T-cell (primary cell): ENCODE results near the gene AK5. TPM values are rescaled to one million over a fixed set of nuclear protein-coding genes. Genes with fewer than 3 reads are reported as not detected.

Experiments
- ATAC-seq, 4 experiments: fragments of 200-7000 bp in 3 of 4; fragments of 150-1000 bp in 1 of 4; cut with Tn5 transposase; replicated peaks in 1 of 4; 1 replicate in 3 of 4; 2 replicates in 1 of 4; pipeline ENCODE4 v1.10.0; 2021; ENCODE audit warnings: moderate library complexity in 3 of 4, mild to moderate bottlenecking in 2 of 4, moderate number of reproducible peaks in 1 of 4
- CTCF ChIA-PET, 2 donors: fragments of 300-600 bp; sonication (Branson Sonifier 250); formaldehyde crosslinking; loops; one replicate each; lab custom pipeline; 2022; ENCODE audit warnings: antibody characterized with exemption in 2 of 2; lab: Charles Lee
- POLR2A ChIA-PET, 2 donors: fragments of 300-600 bp; sonication (Branson Sonifier 250); formaldehyde crosslinking; loops; one replicate each; lab custom pipeline; 2022; ENCODE audit warnings: antibody characterized with exemption in 2 of 2; lab: Charles Lee
- DNase-seq, 35 experiments: peaks; one replicate each; pipeline versions ENCODE4 v3.0.0 to v3.0.0-alpha.2; 2013 to 2023
- H3K27ac ChIP-seq: one replicate; pipeline ENCODE4 v1.5.1; 2013; ENCODE audit warnings: low read length
- H3K27me3 ChIP-seq, 2 experiments: replicated peaks in 1 of 2; 1 replicate in 1 of 2; 2 replicates in 1 of 2; pipeline versions ENCODE4 v1.6.1 to v1.7.0; 2013; ENCODE audit warnings: low read length in 1 of 2, mixed read lengths in 1 of 2; ENCODE audit not compliant: control insufficient read depth in 2 of 2, insufficient read depth in 2 of 2; ENCODE audit errors: extremely low read depth in 1 of 2
- H3K36me3 ChIP-seq, 2 donors: 1 replicate in 1 of 2; 2 replicates in 1 of 2; pipeline versions ENCODE4 v1.6.1 to v1.7.0; 2013; ENCODE audit warnings: low read length in 1 of 2; ENCODE audit not compliant: control insufficient read depth in 2 of 2, insufficient read depth in 1 of 2; ENCODE audit errors: extremely low read depth in 1 of 2
- H3K4me1 ChIP-seq, 2 experiments: 1 replicate in 1 of 2; 2 replicates in 1 of 2; pipeline versions ENCODE4 v1.6.1 to v1.7.0; 2013; ENCODE audit warnings: low read length in 2 of 2, mixed read lengths in 1 of 2; ENCODE audit not compliant: insufficient read depth in 2 of 2, control insufficient read depth in 1 of 2; ENCODE audit errors: extremely low read depth in 1 of 2
- H3K4me3 ChIP-seq, 2 donors: 1 replicate in 1 of 2; 2 replicates in 1 of 2; pipeline versions ENCODE4 v1.5.1 to v1.7.0; 2013; ENCODE audit warnings: mild to moderate bottlenecking in 2 of 2, low read length in 1 of 2, moderate library complexity in 1 of 2; ENCODE audit not compliant: control insufficient read depth in 1 of 2; ENCODE audit errors: extremely low read depth in 1 of 2
- H3K9me3 ChIP-seq: 2 replicates; pipeline ENCODE4 v1.7.0; 2013
- H3K27ac Mint-ChIP-seq, 2 donors: one replicate each; pipeline ENCODE4 v1.8.0; 2020 to 2021; ENCODE audit warnings: mild to moderate bottlenecking in 2 of 2, mixed read lengths in 2 of 2
- H3K27me3 Mint-ChIP-seq, 2 donors: one replicate each; pipeline ENCODE4 v1.8.0; 2021 to 2022; ENCODE audit warnings: mixed read lengths in 2 of 2
- H3K36me3 Mint-ChIP-seq: one replicate; pipeline ENCODE4 v1.8.0; 2021; ENCODE audit warnings: mixed read lengths
- H3K4me1 Mint-ChIP-seq, 3 donors: one replicate each; pipeline ENCODE4 v1.8.0; 2020 to 2022; ENCODE audit warnings: mixed read lengths in 3 of 3, mild to moderate bottlenecking in 1 of 3
- H3K4me3 Mint-ChIP-seq, 3 donors: one replicate each; pipeline ENCODE4 v1.8.0; 2020 to 2022; ENCODE audit warnings: mild to moderate bottlenecking in 3 of 3, mixed read lengths in 3 of 3, moderate library complexity in 3 of 3
- H3K9me3 Mint-ChIP-seq, 3 donors: one replicate each; pipeline ENCODE4 v1.8.0; 2020 to 2022; ENCODE audit warnings: mixed read lengths in 3 of 3
- WGBS: methylation state at CpG from one replicate; pipeline ENCODE4 v1.1.5; 2013; ENCODE audit warnings: missing lambda C conversion rate; ENCODE audit not compliant: insufficient coverage; 5-methylcytosine and 5-hydroxymethylcytosine counted together
- total RNA-seq, 35 experiments: library from RNA in 6 of 35; stranded (reverse) in 6 of 35; fragments of 120-200 nt in 1 of 35; gene quantifications; one replicate each; pipeline versions ENCODE4 v1.2.1 to v1.2.4 and lab custom pipeline; 2013 to 2026

Gene AK5, protein sequence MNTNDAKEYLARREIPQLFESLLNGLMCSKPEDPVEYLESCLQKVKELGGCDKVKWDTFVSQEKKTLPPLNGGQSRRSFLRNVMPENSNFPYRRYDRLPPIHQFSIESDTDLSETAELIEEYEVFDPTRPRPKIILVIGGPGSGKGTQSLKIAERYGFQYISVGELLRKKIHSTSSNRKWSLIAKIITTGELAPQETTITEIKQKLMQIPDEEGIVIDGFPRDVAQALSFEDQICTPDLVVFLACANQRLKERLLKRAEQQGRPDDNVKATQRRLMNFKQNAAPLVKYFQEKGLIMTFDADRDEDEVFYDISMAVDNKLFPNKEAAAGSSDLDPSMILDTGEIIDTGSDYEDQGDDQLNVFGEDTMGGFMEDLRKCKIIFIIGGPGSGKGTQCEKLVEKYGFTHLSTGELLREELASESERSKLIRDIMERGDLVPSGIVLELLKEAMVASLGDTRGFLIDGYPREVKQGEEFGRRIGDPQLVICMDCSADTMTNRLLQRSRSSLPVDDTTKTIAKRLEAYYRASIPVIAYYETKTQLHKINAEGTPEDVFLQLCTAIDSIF
- total RNA-seq (10 to 100 TPM; 13.9 to 29.2 (median 26.3) TPM), total RNA-seq (lab: John Stamatoyannopoulos, UW) (1.8 to 74.3 (median 15.4) reads per million in 29 experiments)
- 28.2 TPM for total RNA-seq (2013)

GRCh38 chr1:77281491-77282186 is at the start of gene AK5:
TSS of gene AK5 (plus strand) at chr1:77282019. CDS start at chr1:77282314, 295 bp downstream.
- H3K27me3 ChIP-seq, result peaks cover 10 to 14% of the 10 kb centered on the region in 2 experiments
- ChIA-PET CTCF (interaction anchor here in 1 of 2 donors (1.1 kb wide), 1 partner anchor 32 kb away, joined by 4 read pairs; no protein-coding TSS in a partner anchor), POLR2A (interaction anchor here (0.5 to 1.1 kb wide), 3 partner anchors 251 to 694 kb away, joined by 3 read pairs; no protein-coding TSS in a partner anchor)
- peak within 1 kb of the TSS; percentile 80 to 89 (median 81) for H3K4me3 Mint-ChIP-seq
- WGBS, result 4% methylated on average over 69 of the region's 71 CpGs
- peaks cover 29 to 36% of the 10 kb centered on the region in 2 experiments for H3K4me1 ChIP-seq
- H3K4me3 ChIP-seq, result peak within 1 kb of the TSS; percentile 56 to 94
- no peaks in the 10 kb centered on the region for H3K36me3 ChIP-seq
- no peaks in the 10 kb centered on the region for H3K9me3 Mint-ChIP-seq
- H3K36me3 Mint-ChIP-seq, result peaks cover 3% of the 10 kb centered on the region
- ATAC-seq, result peak; percentile 74 to 80 (median 77)
- peak in 29 of 35 experiments; percentile 3 to 59 (median 26) for DNase-seq
- peak within 1 kb of the TSS; percentile 15 for H3K27ac ChIP-seq
- H3K9me3 ChIP-seq, result no peaks in the 10 kb centered on the region
- H3K4me1 Mint-ChIP-seq, result peaks cover 45 to 59% (median 52%) of the 10 kb centered on the region in 3 donors
- peaks cover 0 to 12% of the 10 kb centered on the region in 2 donors for H3K27me3 Mint-ChIP-seq
- peak within 1 kb of the TSS; percentile 47 to 77 for H3K27ac Mint-ChIP-seq

- DNase-seq (no peak), ATAC-seq (no peak)
- Mint-ChIP-seq H3K4me3 (no peak overlapping the region), H3K27me3 (peaks cover 0 to 6% of the 10 kb centered on the region in 2 donors), H3K4me1 (no peaks in the 10 kb centered on the region), H3K27ac (no peak overlapping the region), H3K36me3 (peaks cover 4% of the 10 kb centered on the region), H3K9me3 (peaks cover 5 to 13% (median 5%) of the 10 kb centered on the region in 3 donors)
- no peak overlapping the region for H3K4me3 ChIP-seq
- WGBS, result no CpG with 5 or more reads among the region's 1 CpG
- no peak overlapping the region for H3K27ac ChIP-seq
- H3K9me3 ChIP-seq, result peaks cover 4% of the 10 kb centered on the region
- H3K27me3 ChIP-seq, result no peaks in the 10 kb centered on the region
- POLR2A ChIA-PET, result interaction anchor here in 1 of 2 donors (0.6 kb wide), 1 partner anchor 1397 kb away, joined by 4 read pairs; no protein-coding TSS in a partner anchor
- no peaks in the 10 kb centered on the region for H3K4me1 ChIP-seq
- H3K36me3 ChIP-seq, result no peaks in the 10 kb centered on the region
- CTCF ChIA-PET, result no interaction called here
Measured at GRCh38 chr1:77232829-77233228, 49.0 kb upstream of the AK5 start.

DNA sequence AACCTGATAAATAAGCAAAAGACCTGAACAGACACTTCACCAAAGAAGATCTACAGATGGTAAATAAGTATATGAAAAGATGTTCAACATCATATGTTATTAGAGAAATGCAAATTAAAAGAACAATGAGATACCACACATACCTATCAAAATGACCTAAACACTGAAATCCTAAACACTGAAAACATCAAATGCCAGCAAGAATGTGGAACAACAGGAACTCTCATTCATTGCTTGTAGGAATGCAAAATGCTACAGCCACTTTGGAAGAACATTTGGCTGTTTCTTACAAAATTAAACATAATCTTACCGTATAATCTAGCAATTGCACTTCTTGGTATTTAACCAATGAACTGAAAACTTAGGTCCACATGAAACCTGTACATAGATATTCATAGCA is 47.7 kb upstream of the AK5 start:
- H3K4me3 ChIP-seq, result no peak overlapping the region
- Mint-ChIP-seq H3K9me3 (peaks cover 5 to 13% (median 5%) of the 10 kb centered on the region in 3 donors), H3K4me1 (peaks cover 0 to 7% (median 0%) of the 10 kb centered on the region in 3 donors), H3K36me3 (peaks cover 4% of the 10 kb centered on the region), H3K4me3 (no peak overlapping the region), H3K27me3 (peaks cover 0 to 11% of the 10 kb centered on the region in 2 donors), H3K27ac (no peak overlapping the region)
- no peaks in the 10 kb centered on the region for H3K36me3 ChIP-seq
- DNase-seq (no peak), ATAC-seq (no peak)
- CTCF ChIA-PET, result no interaction called here
- peaks cover 4% of the 10 kb centered on the region for H3K9me3 ChIP-seq
- no peak overlapping the region for H3K27ac ChIP-seq
- POLR2A ChIA-PET, result no interaction called here
- H3K4me1 ChIP-seq, result no peaks in the 10 kb centered on the region
- no peaks in the 10 kb centered on the region for H3K27me3 ChIP-seq
- WGBS, result no CpG with 5 or more reads among the region's 1 CpG

GRCh38 chr1:77234943-77235342 is 46.9 kb upstream of the AK5 start:
- peaks cover 0 to 7% (median 0%) of the 10 kb centered on the region in 3 donors for H3K4me1 Mint-ChIP-seq
- Histone ChIP-seq H3K27ac (no peak overlapping the region), H3K9me3 (peaks cover 4% of the 10 kb centered on the region), H3K36me3 (no peaks in the 10 kb centered on the region), H3K4me3 (no peak overlapping the region), H3K4me1 (peaks cover 0 to under 1% of the 10 kb centered on the region in 2 experiments), H3K27me3 (no peaks in the 10 kb centered on the region)
- no peak for DNase-seq
- H3K4me3 Mint-ChIP-seq, result no peak overlapping the region
- ChIA-PET CTCF (no interaction called here), POLR2A (no interaction called here)
- ATAC-seq, result no peak
- peaks cover 0 to 11% of the 10 kb centered on the region in 2 donors for H3K27me3 Mint-ChIP-seq
- H3K27ac Mint-ChIP-seq, result no peak overlapping the region
- H3K36me3 Mint-ChIP-seq, result peaks cover 4% of the 10 kb centered on the region
- H3K9me3 Mint-ChIP-seq, result peaks cover 5 to 13% (median 5%) of the 10 kb centered on the region in 3 donors
- no CpG with 5 or more reads among the region's 1 CpG for WGBS

GRCh38 chr1:77238462-77238861 is 43.4 kb upstream of the AK5 start:
- peaks cover 0 to 14% of the 10 kb centered on the region in 2 donors for H3K27me3 Mint-ChIP-seq
- H3K4me3 ChIP-seq, result no peak overlapping the region
- no peak overlapping the region for H3K27ac ChIP-seq
- CTCF ChIA-PET, result no interaction called here
- ATAC-seq (no peak), DNase-seq (no peak)
- H3K4me1 ChIP-seq, result peaks cover 0 to 2% of the 10 kb centered on the region in 2 experiments
- H3K36me3 ChIP-seq, result no peaks in the 10 kb centered on the region
- peaks cover 0 to 7% (median 0%) of the 10 kb centered on the region in 3 donors for H3K4me1 Mint-ChIP-seq
- H3K27ac Mint-ChIP-seq, result no peak overlapping the region
- POLR2A ChIA-PET, result interaction anchor here in 1 of 2 donors (0.9 kb wide), 1 partner anchor 9 kb away, joined by 3 read pairs; no protein-coding TSS in a partner anchor
- H3K9me3 Mint-ChIP-seq, result peaks cover 5 to 10% (median 5%) of the 10 kb centered on the region in 3 donors
- WGBS, result no CpG with 5 or more reads among the region's 1 CpG
- H3K27me3 ChIP-seq, result no peaks in the 10 kb centered on the region
- no peaks in the 10 kb centered on the region for H3K9me3 ChIP-seq
- H3K36me3 Mint-ChIP-seq, result no peaks in the 10 kb centered on the region
- H3K4me3 Mint-ChIP-seq, result no peak overlapping the region

- Histone ChIP-seq H3K27me3 (no peaks in the 10 kb centered on the region), H3K36me3 (no peaks in the 10 kb centered on the region), H3K4me3 (no peak overlapping the region), H3K27ac (no peak overlapping the region), H3K9me3 (no peaks in the 10 kb centered on the region), H3K4me1 (peaks cover 0 to 2% of the 10 kb centered on the region in 2 experiments)
- ChIA-PET CTCF (interaction anchor here in 1 of 2 donors (0.6 kb wide), 1 partner anchor 645 kb away, joined by 5 read pairs; no protein-coding TSS in a partner anchor), POLR2A (no interaction called here)
- Mint-ChIP-seq H3K27ac (no peak overlapping the region), H3K9me3 (peaks cover 3 to 7% (median 5%) of the 10 kb centered on the region in 3 donors), H3K4me3 (no peak overlapping the region), H3K4me1 (peaks cover 0 to 7% (median 0%) of the 10 kb centered on the region in 3 donors), H3K36me3 (no peaks in the 10 kb centered on the region), H3K27me3 (peaks cover 0 to 14% of the 10 kb centered on the region in 2 donors)
- no peak for DNase-seq
- no CpG with 5 or more reads among the region's 3 CpGs for WGBS
- ATAC-seq, result no peak
Measured at GRCh38 chr1:77239311-77239710, 42.5 kb upstream of the AK5 start.
